Glomerular endothelial cell (primary cell): Measurements from ENCODE around the gene NACC2. TPM values are rescaled to one million over a fixed set of nuclear protein-coding genes. Genes with fewer than 3 reads are reported as not detected.
"Not testable (repeated sequence)": the region's sequence is repeated elsewhere in the genome, so short reads cannot be mapped to it uniquely, and the experiment has no call there.

ENCODE experiments used
- DNase-seq: peaks from one replicate; pipeline ENCODE4 v3.0.0-alpha.2; 2011; ENCODE audit warnings: low read depth, low spot score; ENCODE audit errors: extremely low read depth
- total RNA-seq: library from RNA; depleted of rRNA; stranded (reverse); fragments of >200 nt; gene quantifications from 2 replicates; pipeline ENCODE4 v1.2.3, GENCODE V29; 2015

Gene NACC2
- total RNA-seq, 1 donor from 2014 or later, result 41.5 TPM

GRCh38 chr9:136082496-136083361 lies 12.4 kb downstream of the NACC2 start:
- no peak for DNase-seq

- DNase-seq, result no peak
Observed at GRCh38 chr9:136081826-136082495, 13.1 kb downstream of the NACC2 start.

- DNase-seq, result no peak
Observed at GRCh38 chr9:136081113-136081825, 13.8 kb downstream of the NACC2 start.

GRCh38 chr9:136080716-136081112 lies 14.4 kb downstream of the NACC2 start:
- DNase-seq, result no peak

GRCh38 chr9:136079916-136080246 lies 15.2 kb downstream of the NACC2 start:
- no peak for DNase-seq

GRCh38 chr9:136079211-136079915 lies 15.7 kb downstream of the NACC2 start:
- DNase-seq, result no peak

GRCh38 chr9:136078498-136079011 lies 16.5 kb downstream of the NACC2 start:
- no peak for DNase-seq

GRCh38 chr9:136078024-136078423 lies 17.1 kb downstream of the NACC2 start:
- no peak for DNase-seq

- no peak for DNase-seq
Observed at GRCh38 chr9:136077491-136077890, 17.6 kb downstream of the NACC2 start.

- no peak for DNase-seq
Observed at GRCh38 chr9:136075881-136076678, 19.0 kb downstream of the NACC2 start.

GRCh38 chr9:136075134-136075841 lies 19.8 kb downstream of the NACC2 start:
- DNase-seq, result no peak

GRCh38 chr9:136074706-136075105 lies 20.4 kb downstream of the NACC2 start:
- DNase-seq, result no peak

- DNase-seq, result no peak
Observed at GRCh38 chr9:136062657-136063439, 32.2 kb downstream of the NACC2 start.

- DNase-seq, result not testable (repeated sequence)
Observed at GRCh38 chr9:136061916-136062315, 33.2 kb downstream of the NACC2 start.

GRCh38 chr9:136061405-136061804 lies 33.7 kb downstream of the NACC2 start:
- no peak for DNase-seq

- no peak for DNase-seq
Observed at GRCh38 chr9:136060671-136061371, 34.3 kb downstream of the NACC2 start.

- DNase-seq, result no peak
Observed at GRCh38 chr9:136059851-136060670, 35.0 kb downstream of the NACC2 start.
